Mucosa of descending colon (tissue), 3 donors: Measurements from ENCODE around the gene ZNF578. TPM values are rescaled to one million over a fixed set of nuclear protein-coding genes. Genes with fewer than 3 reads are reported as not detected.
"Not testable (repeated sequence)": the region's sequence is repeated elsewhere in the genome, so short reads cannot be mapped to it uniquely, and the experiment has no call there.

Experiments used
- ATAC-seq: fragments of 200-7000 bp; cut with Tn5 transposase; one replicate; pipeline ENCODE4 v1.9.1; 2020; ENCODE audit warnings: mild to moderate bottlenecking, moderate library complexity
- DNase-seq, 3 donors: peaks; one replicate each; pipeline ENCODE4 v3.0.0-alpha.2; 2020
- H3K36me3 ChIP-seq: fragments of 200-600 bp; one replicate; pipeline ENCODE4 v1.8.0; 2021; ENCODE audit warnings: low read depth, mild to moderate bottlenecking
- H3K4me1 ChIP-seq: fragments of 200-600 bp; one replicate; pipeline ENCODE4 v1.8.0; 2021; ENCODE audit warnings: low read depth, mild to moderate bottlenecking
- H3K4me3 ChIP-seq: fragments of 200-600 bp; one replicate; pipeline ENCODE4 v1.8.0; 2021; ENCODE audit warnings: mild to moderate bottlenecking
- H3K9me3 ChIP-seq: fragments of 200-600 bp; one replicate; pipeline ENCODE4 v1.8.0; 2021; ENCODE audit warnings: mild to moderate bottlenecking
- CTCF ChIP-seq: fragments of 200-600 bp; IDR thresholded peaks from one replicate; pipeline ENCODE4 v1.8.0; 2022; ENCODE audit warnings: antibody characterized with exemption, mild to moderate bottlenecking
- intact Hi-C, 2 donors: fragments of 100-400 bp; cut with DNase I in 1 of 2; cut with micrococcal nuclease in 1 of 2; formaldehyde crosslinking; loops; one replicate each; pipeline versions ENCODE4 v1.11.0 to v1.11.1; 2022; cut with DNase I, micrococcal nuclease
- total RNA-seq, 3 donors: library from RNA; stranded (reverse); fragmentation: NEBNext Ultra II Directional in 2 of 3; extraction: Animal tissue kit (Norgen Biotek cat#: 25700) in 2 of 3; gene quantifications; one replicate each; pipeline versions ENCODE4 v1.2.1 to v1.2.4, GENCODE V29; 2021 to 2023
- donor health status: DM: no; HTN: no; CAD: no; lungs with moderate emphysema.
- donor health status: DM: no; HTN: no; CAD: no.
- donor health status: DM: no; HTN: yes; CAD: no.

The ZNF578 gene
- total RNA-seq, 3 donors from 2014 or later: 0.27 to 2.6 (median 0.43) TPM

GRCh38 chr19:52492201-52492993, 39.0 kb downstream of the ZNF578 start:
- Histone ChIP-seq H3K4me3 (no peak overlapping the region), H3K36me3 (no peaks in the 10 kb centered on the region), H3K4me1 (no peaks in the 10 kb centered on the region), H3K9me3 (peaks cover 85% of the 10 kb centered on the region)
- TF ChIP-seq CTCF: no peak
- ATAC-seq (no peak), DNase-seq (peak in 1 of 3 donors; percentile 2)
- intact Hi-C loops: no loop called here

DNA sequence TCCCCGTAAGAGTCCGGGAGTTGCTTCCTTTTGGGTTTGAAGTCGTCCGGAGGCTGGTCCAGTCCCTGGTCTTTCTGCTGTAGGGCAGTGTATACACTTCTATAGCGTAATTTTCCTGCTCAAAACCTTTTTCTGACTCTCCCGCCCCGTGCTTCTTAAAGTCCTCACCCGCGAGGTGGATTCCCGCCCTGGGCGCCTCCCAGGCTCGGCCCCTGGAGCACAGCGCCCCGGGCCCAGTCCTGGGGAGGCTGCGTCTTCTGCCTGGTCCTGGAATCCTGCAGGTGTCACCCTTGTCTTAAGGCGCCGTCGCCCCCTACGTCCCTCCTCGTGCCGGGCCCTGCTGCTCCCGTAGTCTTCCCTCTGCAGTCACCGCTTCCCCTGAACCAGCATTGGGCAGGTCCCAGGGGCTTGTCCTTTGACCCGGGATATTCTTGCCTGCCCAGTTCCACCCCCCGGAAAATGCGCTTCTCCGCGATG, 39.7 kb downstream of the ZNF578 start:
- intact Hi-C loops: no loop called here
- no peaks in the 10 kb centered on the region for H3K36me3 ChIP-seq
- peaks cover 86% of the 10 kb centered on the region for H3K9me3 ChIP-seq
- no peaks in the 10 kb centered on the region for H3K4me1 ChIP-seq
- no peak for DNase-seq
- TF ChIP-seq CTCF: no peak
- no peak overlapping the region for H3K4me3 ChIP-seq
- ATAC-seq: no peak

- H3K9me3 ChIP-seq: peaks cover 84% of the 10 kb centered on the region
- ATAC-seq (no peak), DNase-seq (no peak)
- no peak for TF ChIP-seq CTCF
- no peak overlapping the region for H3K4me3 ChIP-seq
- intact Hi-C loops: no loop called here
- H3K4me1 ChIP-seq: no peaks in the 10 kb centered on the region
- no peaks in the 10 kb centered on the region for H3K36me3 ChIP-seq
These were observed 41.2 kb downstream of the ZNF578 start for GRCh38 chr19:52494518-52494917.

- TF ChIP-seq CTCF: no peak
- ATAC-seq: no peak
- no peak overlapping the region for H3K4me3 ChIP-seq
- H3K9me3 ChIP-seq: peaks cover 83% of the 10 kb centered on the region
- intact Hi-C loops: no loop called here
- DNase-seq: no peak
- H3K4me1 ChIP-seq: no peaks in the 10 kb centered on the region
- H3K36me3 ChIP-seq: no peaks in the 10 kb centered on the region
These were observed 45.2 kb downstream of the ZNF578 start for GRCh38 chr19:52498571-52498970.

- intact Hi-C loops, H3K4me3 ChIP-seq, H3K4me1 ChIP-seq, DNase-seq, ATAC-seq, H3K36me3 ChIP-seq: not testable (repeated sequence)
- H3K9me3 ChIP-seq: peaks cover 81% of the 10 kb centered on the region
These were observed 47.1 kb downstream of the ZNF578 start for GRCh38 chr19:52500474-52500873.

DNA sequence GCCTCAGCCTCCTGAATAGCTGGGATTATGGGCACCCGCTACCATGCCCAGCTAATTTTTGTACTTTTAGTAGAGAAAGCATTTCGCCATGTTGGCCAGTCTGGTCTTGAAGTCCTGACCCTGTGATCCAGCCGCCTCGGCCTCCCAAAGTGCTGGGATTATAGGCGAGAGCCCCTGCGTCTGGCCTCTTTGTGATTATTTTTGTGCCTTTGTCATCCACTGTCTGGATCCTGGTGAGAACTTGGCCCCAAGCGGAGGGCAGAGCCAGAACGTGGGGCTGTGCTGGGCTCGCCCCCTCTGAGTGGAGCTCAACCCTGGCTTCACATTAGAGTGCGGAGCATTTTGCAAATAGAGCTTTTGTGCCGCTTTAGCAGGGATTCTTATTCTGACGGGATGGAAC, 47.6 kb downstream of the ZNF578 start:
- H3K36me3 ChIP-seq, DNase-seq, H3K4me1 ChIP-seq, intact Hi-C loops, H3K4me3 ChIP-seq, ATAC-seq: not testable (repeated sequence)
- peaks cover 83% of the 10 kb centered on the region for H3K9me3 ChIP-seq
